Cardiac fibroblast (primary cell): ENCODE measurements around the gene A2M.

Experiments used
- DNase-seq, 2 donors: peaks; one replicate each; pipeline versions ENCODE4 v3.0.0 to v3.0.0-alpha.2; 2010; ENCODE audit warnings: low read depth in 2 of 2
- H3K4me3 ChIP-seq, 2 donors: replicated peaks in 1 of 2; 1 replicate in 1 of 2; 2 replicates in 1 of 2; pipeline ENCODE4 v1.5.1; 2011; ENCODE audit warnings: low read depth in 2 of 2, low read length in 2 of 2, mild to moderate bottlenecking in 2 of 2, moderate library complexity in 1 of 2
- CTCF ChIP-seq: IDR thresholded peaks from one replicate; pipeline ENCODE4 v1.5.1; 2011; ENCODE audit warnings: low read depth, mild to moderate bottlenecking, low read length, inconsistent platforms

A2M gene

GRCh38 chr12:9106610-9107541, 8.8 kb downstream of the A2M start:
- no peak overlapping the region for H3K4me3 ChIP-seq
- DNase-seq: no peak
- no peak for TF ChIP-seq CTCF

- no peak for DNase-seq
- H3K4me3 ChIP-seq: no peak overlapping the region
- no peak for TF ChIP-seq CTCF
Observed at GRCh38 chr12:9106067-9106466, 9.7 kb downstream of the A2M start.

DNA sequence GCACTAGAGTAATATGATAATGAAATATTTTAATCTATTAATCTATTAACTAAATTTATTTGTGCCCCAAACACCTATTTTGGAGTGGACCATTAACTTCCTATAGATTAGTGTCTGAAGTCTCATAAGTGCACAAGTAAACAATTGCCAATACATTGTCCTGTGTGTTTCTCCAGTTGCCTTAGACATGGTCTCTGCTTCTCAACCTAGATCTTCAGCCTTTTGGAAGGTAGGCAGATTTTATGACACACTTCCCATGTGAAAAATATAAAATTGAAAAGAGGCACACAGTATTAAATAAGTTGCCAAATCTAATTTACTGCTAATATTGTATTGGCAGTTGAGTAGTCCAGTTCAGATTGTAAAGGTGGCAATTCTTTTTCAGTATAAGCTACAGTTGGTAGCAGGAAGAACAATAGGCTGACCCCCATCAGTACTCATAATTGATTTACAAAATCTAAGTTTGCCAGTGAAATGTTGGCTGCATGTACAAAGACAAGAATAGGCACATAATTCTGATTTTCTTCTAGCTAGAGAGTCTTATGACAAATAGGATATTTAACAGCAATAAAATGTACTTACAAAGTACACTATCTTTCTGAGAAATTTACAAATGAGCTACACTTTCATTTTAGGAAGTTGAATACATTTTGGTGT, 10.8 kb downstream of the A2M start:
- no peak overlapping the region for H3K4me3 ChIP-seq
- DNase-seq: no peak
- no peak for TF ChIP-seq CTCF

GRCh38 chr12:9104087-9104486, 11.6 kb downstream of the A2M start:
- DNase-seq: no peak
- no peak for TF ChIP-seq CTCF
- H3K4me3 ChIP-seq: no peak overlapping the region

GRCh38 chr12:9103050-9103849, 12.5 kb downstream of the A2M start:
- TF ChIP-seq CTCF: no peak
- DNase-seq: no peak
- no peak overlapping the region for H3K4me3 ChIP-seq

GRCh38 chr12:9101018-9101687, 14.6 kb downstream of the A2M start:
- DNase-seq: no peak
- no peak overlapping the region for H3K4me3 ChIP-seq
- no peak for TF ChIP-seq CTCF
